HepG2 (cell line): ENCODE data around the gene C14orf93. TPM values are rescaled to one million over a fixed set of nuclear protein-coding genes. Genes with fewer than 3 reads are reported as not detected.
A peak's percentile ranks its signal among the peaks of the same experiment; 100 is the strongest.

ENCODE experiments used
- CSRNP2 ChIP-seq: sonication (generic); formaldehyde crosslinking; conservative IDR thresholded peaks from 2 replicates; pipeline ENCODE4 v1.8.0; 2022; ENCODE audit warnings: low read depth, missing genetic modification reagents
- EP300 ChIP-seq, 3 experiments: sonication (generic) in 1 of 3; formaldehyde crosslinking in 1 of 3; IDR thresholded peaks; 2 replicates each; pipeline versions ENCODE4 v1.5.1 to v1.6.1; 2011 to 2020; ENCODE audit warnings: low read depth in 2 of 3, low read length in 2 of 3, borderline replicate concordance in 1 of 3, improper control_type of control experiment in 1 of 3, mild to moderate bottlenecking in 1 of 3, missing genetic modification reagents in 1 of 3, moderate library complexity in 1 of 3
- FOXO1 ChIP-seq: sonication (generic); formaldehyde crosslinking; IDR thresholded peaks from 2 replicates; pipeline ENCODE4 v1.4.0; 2020; ENCODE audit warnings: missing genetic modification reagents
- HNRNPH1 ChIP-seq: fragments of 200-400 bp; formaldehyde crosslinking; optimal IDR thresholded peaks from 2 replicates; pipeline ENCODE3; 2017; ENCODE audit warnings: mild to moderate bottlenecking, low read depth, low read length
- KIAA2018 ChIP-seq: sonication (generic); formaldehyde crosslinking; IDR thresholded peaks from 2 replicates; pipeline ENCODE4 v1.5.0; 2020; ENCODE audit warnings: mild to moderate bottlenecking, missing genetic modification reagents, borderline replicate concordance
- MEF2D ChIP-seq: sonication (generic); formaldehyde crosslinking; IDR thresholded peaks from 2 replicates; pipeline ENCODE4 v1.5.1; 2020; ENCODE audit warnings: mild to moderate bottlenecking, missing genetic modification reagents
- NKX3-1 ChIP-seq: sonication (generic); formaldehyde crosslinking; IDR thresholded peaks from 2 replicates; pipeline ENCODE4 v1.5.0; 2020; ENCODE audit warnings: missing genetic modification reagents
- PCBP1 ChIP-seq: fragments of 200-400 bp; formaldehyde crosslinking; IDR thresholded peaks from 2 replicates; pipeline ENCODE4 v1.6.1; 2017; ENCODE audit warnings: mild to moderate bottlenecking, low read depth, low read length, borderline replicate concordance
- RARA ChIP-seq: IDR thresholded peaks from 2 replicates; pipeline ENCODE4 v1.6.1; 2016; ENCODE audit warnings: missing genetic modification reagents, missing compliant biosample characterization
- SMYD3 ChIP-seq: sonication (generic); formaldehyde crosslinking; IDR thresholded peaks from 2 replicates; pipeline ENCODE4 v1.8.1; 2023; ENCODE audit warnings: mild to moderate bottlenecking, missing genetic modification reagents
- SNAI1 ChIP-seq: sonication (generic); formaldehyde crosslinking; IDR thresholded peaks from 2 replicates; pipeline ENCODE4 v1.5.0; 2020; ENCODE audit warnings: mild to moderate bottlenecking, missing genetic modification reagents, borderline replicate concordance
- ZC3H13 ChIP-seq: sonication (generic); formaldehyde crosslinking; IDR thresholded peaks from 2 replicates; pipeline ENCODE4 v1.8.1; 2023; ENCODE audit warnings: mild to moderate bottlenecking, missing genetic modification reagents, moderate library complexity
- ZNF7 ChIP-seq: IDR thresholded peaks from 2 replicates; pipeline ENCODE4 v1.6.1; 2016; ENCODE audit warnings: missing biosample characterization, missing genetic modification reagents
- polyA plus RNA-seq, 8 experiments: library from polyadenylated mRNA; depleted of rRNA in 3 of 8; stranded (reverse) in 7 of 8; unstranded in 1 of 8; fragments of >200 nt; fragmentation: Illumina TruSeq in 4 of 8; extraction: Trizol in 4 of 8; gene quantifications; 2 replicates each; pipeline versions ENCODE4 v1.2.1 to v1.2.3, GENCODE V29; 2011 to 2016; ENCODE audit warnings: low read depth in 4 of 8, missing spikeins in 1 of 8, mixed read lengths in 1 of 8; ENCODE audit not compliant: insufficient read depth in 1 of 8
- total RNA-seq, 5 experiments: library from RNA; depleted of rRNA; stranded (reverse); fragments of >200 nt; fragmentation: Illumina TruSeq; extraction: Trizol; gene quantifications; 2 replicates each; pipeline ENCODE4 v1.2.3, GENCODE V29; 2016; ENCODE audit warnings: low read depth in 1 of 5
- TF ChIP-seq, protein P1 (sequence below): sonication (generic); formaldehyde crosslinking; IDR thresholded peaks from 2 replicates; pipeline ENCODE4 v1.9.0; 2022; ENCODE audit warnings: low read depth, missing genetic modification reagents
- TF ChIP-seq, protein P2 (sequence below): sonication (generic); formaldehyde crosslinking; IDR thresholded peaks from 2 replicates; pipeline ENCODE4 v1.4.0; 2020; ENCODE audit warnings: missing genetic modification reagents

The C14orf93 gene
- total and polyA plus RNA-seq, 2 of the 13 experiments (the other 11 are each of a cell fraction or from before 2014, with no cell fraction given) = 11.4 to 22.5 TPM

GRCh38 chr14:22986508-22987054 lies 23.4 kb downstream of the C14orf93 start (continued):
- TF ChIP-seq, protein P1, sequence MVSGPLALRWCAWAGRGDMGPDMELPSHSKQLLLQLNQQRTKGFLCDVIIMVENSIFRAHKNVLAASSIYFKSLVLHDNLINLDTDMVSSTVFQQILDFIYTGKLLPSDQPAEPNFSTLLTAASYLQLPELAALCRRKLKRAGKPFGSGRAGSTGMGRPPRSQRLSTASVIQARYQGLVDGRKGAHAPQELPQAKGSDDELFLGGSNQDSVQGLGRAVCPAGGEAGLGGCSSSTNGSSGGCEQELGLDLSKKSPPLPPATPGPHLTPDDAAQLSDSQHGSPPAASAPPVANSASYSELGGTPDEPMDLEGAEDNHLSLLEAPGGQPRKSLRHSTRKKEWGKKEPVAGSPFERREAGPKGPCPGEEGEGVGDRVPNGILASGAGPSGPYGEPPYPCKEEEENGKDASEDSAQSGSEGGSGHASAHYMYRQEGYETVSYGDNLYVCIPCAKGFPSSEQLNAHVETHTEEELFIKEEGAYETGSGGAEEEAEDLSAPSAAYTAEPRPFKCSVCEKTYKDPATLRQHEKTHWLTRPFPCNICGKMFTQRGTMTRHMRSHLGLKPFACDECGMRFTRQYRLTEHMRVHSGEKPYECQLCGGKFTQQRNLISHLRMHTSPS = no peak
- TF ChIP-seq HNRNPH1 = no peak
- TF ChIP-seq SMYD3 (CRISPR knock-in tag) = 0 out of 2 replicates have a peak, but pooled peaks have one; percentile 63
- TF ChIP-seq SNAI1 (CRISPR knock-in tag) = no peak
- TF ChIP-seq, protein P2, sequence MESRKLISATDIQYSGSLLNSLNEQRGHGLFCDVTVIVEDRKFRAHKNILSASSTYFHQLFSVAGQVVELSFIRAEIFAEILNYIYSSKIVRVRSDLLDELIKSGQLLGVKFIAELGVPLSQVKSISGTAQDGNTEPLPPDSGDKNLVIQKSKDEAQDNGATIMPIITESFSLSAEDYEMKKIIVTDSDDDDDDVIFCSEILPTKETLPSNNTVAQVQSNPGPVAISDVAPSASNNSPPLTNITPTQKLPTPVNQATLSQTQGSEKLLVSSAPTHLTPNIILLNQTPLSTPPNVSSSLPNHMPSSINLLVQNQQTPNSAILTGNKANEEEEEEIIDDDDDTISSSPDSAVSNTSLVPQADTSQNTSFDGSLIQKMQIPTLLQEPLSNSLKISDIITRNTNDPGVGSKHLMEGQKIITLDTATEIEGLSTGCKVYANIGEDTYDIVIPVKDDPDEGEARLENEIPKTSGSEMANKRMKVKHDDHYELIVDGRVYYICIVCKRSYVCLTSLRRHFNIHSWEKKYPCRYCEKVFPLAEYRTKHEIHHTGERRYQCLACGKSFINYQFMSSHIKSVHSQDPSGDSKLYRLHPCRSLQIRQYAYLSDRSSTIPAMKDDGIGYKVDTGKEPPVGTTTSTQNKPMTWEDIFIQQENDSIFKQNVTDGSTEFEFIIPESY (CRISPR knock-in tag) = peak; percentile 63
- no peak for TF ChIP-seq ZC3H13 (CRISPR knock-in tag)
- no peak for TF ChIP-seq RARA (CRISPR knock-in tag)
- TF ChIP-seq CSRNP2 (CRISPR knock-in tag) = no peak
- TF ChIP-seq NKX3-1 = no peak
- TF ChIP-seq FOXO1 = 0 out of 2 replicates have a peak, but pooled peaks have one; percentile 59
- TF ChIP-seq ZNF7 = peak; percentile 35; the same call in 1 of the 2 replicates
- no peak for TF ChIP-seq PCBP1
- TF ChIP-seq KIAA2018 (CRISPR knock-in tag) = 0 out of 2 replicates have a peak, but pooled peaks have one; percentile 43
- TF ChIP-seq MEF2D (CRISPR knock-in tag) = no peak
- 0 out of 4 replicates have a peak, but pooled peaks of 1 of the 2 experiments have one; percentile 14 for TF ChIP-seq EP300 (IDR thresholded peaks at IDR 0.05; ENCODE audit: low read depth in 2 of 2, low read length in 2 of 2)
- no peak for TF ChIP-seq EP300 (CRISPR knock-in tag; IDR thresholded peaks at IDR 0.05; ENCODE audit: borderline replicate concordance)
